HEK293T (cell line): ENCODE measurements around the gene DNAH17.

Experiments used
- ARNT ChIP-seq: fragments of 450-650 bp; IDR thresholded peaks from 2 replicates; pipeline ENCODE4 v1.6.1; 2017; ENCODE audit warnings: mild to moderate bottlenecking
- BHLHE40 ChIP-seq: fragments of 450-650 bp; IDR thresholded peaks from 2 replicates; pipeline ENCODE4 v1.6.1; 2016; ENCODE audit warnings: mild to moderate bottlenecking, moderate library complexity, borderline replicate concordance
- CTBP1 ChIP-seq: fragments of 450-650 bp; IDR thresholded peaks from 2 replicates; pipeline ENCODE4 v1.6.1; 2016; ENCODE audit warnings: borderline replicate concordance
- ELF4 ChIP-seq: fragments of 450-650 bp; IDR thresholded peaks from 2 replicates; pipeline ENCODE4 v1.6.1; 2017; ENCODE audit warnings: antibody characterized with exemption
- FOXK2 ChIP-seq: fragments of 450-650 bp; IDR thresholded peaks from 2 replicates; pipeline ENCODE4 v1.6.1; 2016; ENCODE audit warnings: mild to moderate bottlenecking
- FOXM1 ChIP-seq: fragments of 450-650 bp; IDR thresholded peaks from 2 replicates; pipeline ENCODE4 v1.6.1; 2017; ENCODE audit warnings: mild to moderate bottlenecking, borderline replicate concordance
- HDGF ChIP-seq: fragments of 450-650 bp; IDR thresholded peaks from 2 replicates; pipeline ENCODE4 v1.6.1; 2017; ENCODE audit warnings: antibody characterized with exemption, borderline replicate concordance
- NFRKB ChIP-seq: fragments of 450-650 bp; IDR thresholded peaks from 2 replicates; pipeline ENCODE4 v1.6.1; 2016; ENCODE audit warnings: mild to moderate bottlenecking, moderate library complexity
- SUZ12 ChIP-seq: fragments of 450-650 bp; IDR thresholded peaks from 2 replicates; pipeline ENCODE4 v1.6.1; 2016; ENCODE audit warnings: mild to moderate bottlenecking
- TARDBP ChIP-seq: fragments of 450-650 bp; IDR thresholded peaks from 2 replicates; pipeline ENCODE4 v1.6.1; 2016
- ZNF384 ChIP-seq: fragments of 450-650 bp; IDR thresholded peaks from 2 replicates; pipeline ENCODE4 v1.6.1; 2016

DNA sequence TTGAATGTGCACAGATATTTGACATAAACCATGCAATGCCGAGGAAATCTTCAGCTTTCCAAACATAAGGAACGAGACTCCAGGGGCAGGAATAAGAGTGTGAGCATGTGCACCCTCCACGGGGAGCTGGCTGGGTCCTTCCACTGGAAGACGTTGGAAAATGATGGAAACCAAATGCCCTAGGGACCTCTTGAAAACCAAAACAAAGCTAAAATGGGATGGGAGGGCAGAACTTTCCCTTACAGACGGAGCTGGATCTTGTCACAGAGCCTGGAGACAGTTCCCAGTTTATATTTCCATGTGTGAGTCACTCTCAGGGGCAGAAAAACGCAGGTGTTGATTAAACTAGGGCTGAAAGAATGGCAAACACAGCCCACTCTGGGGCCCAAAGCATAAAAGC, 34.4 kb upstream of the DNAH17 start:
- TF ChIP-seq FOXK2 (no peak), ZNF384 (no peak), BHLHE40 (no peak), ELF4 (no peak), SUZ12 (no peak), HDGF (no peak), TARDBP (no peak), NFRKB (no peak), ARNT (no peak), CTBP1 (no peak), FOXM1 (no peak)
